Neural progenitor cell (in vitro differentiated cells): ENCODE data around the gene DBP. TPM values are rescaled to one million over a fixed set of nuclear protein-coding genes. Genes with fewer than 3 reads are reported as not detected.
A peak's percentile ranks its signal among the peaks of the same experiment; 100 is the strongest.

Source experiments
- DNase-seq: peaks from one replicate; pipeline ENCODE4 v3.0.0-alpha.2; 2016; ENCODE audit warnings: low spot score
- H2AFZ ChIP-seq: fragments of 200-600 bp; sonication (generic); replicated peaks from 2 replicates; pipeline ENCODE4 v1.6.1; 2016; ENCODE audit warnings: antibody characterized with exemption
- H3F3A ChIP-seq: fragments of 200-600 bp; sonication (generic); 2 replicates; pipeline ENCODE4 v1.6.1; 2016; ENCODE audit warnings: antibody characterized with exemption, low read depth
- H3K27ac ChIP-seq: fragments of 200-600 bp; sonication (generic); 2 replicates; pipeline ENCODE4 v1.5.1; 2016; ENCODE audit warnings: mild to moderate bottlenecking
- H3K27me3 ChIP-seq: fragments of 200-600 bp; sonication (generic); 2 replicates; pipeline ENCODE4 v1.6.1; 2016; ENCODE audit warnings: mild to moderate bottlenecking, moderate library complexity
- H3K36me3 ChIP-seq: fragments of 200-600 bp; sonication (generic); 2 replicates; pipeline ENCODE4 v1.5.1; 2016
- H3K4me1 ChIP-seq: fragments of 200-600 bp; sonication (generic); 2 replicates; pipeline ENCODE4 v1.6.1; 2016; ENCODE audit warnings: mixed run types
- H3K4me2 ChIP-seq: fragments of 200-600 bp; sonication (generic); 2 replicates; pipeline ENCODE4 v1.6.1; 2016
- H3K4me3 ChIP-seq: fragments of 200-600 bp; sonication (generic); 2 replicates; pipeline ENCODE4 v1.5.1; 2016
- H3K79me2 ChIP-seq: fragments of 200-600 bp; sonication (generic); 2 replicates; pipeline ENCODE4 v1.6.1; 2016; ENCODE audit warnings: low read depth
- H3K9ac ChIP-seq: fragments of 200-600 bp; sonication (generic); 2 replicates; pipeline ENCODE4 v1.6.1; 2016
- H3K9me3 ChIP-seq: fragments of 200-600 bp; sonication (generic); 2 replicates; pipeline ENCODE4 v1.5.1; 2016; ENCODE audit warnings: low read depth
- H4K20me1 ChIP-seq: fragments of 200-600 bp; sonication (generic); 2 replicates; pipeline ENCODE4 v1.6.1; 2016; ENCODE audit warnings: low read depth
- H3K27ac Mint-ChIP-seq: 3 replicates; pipeline ENCODE4 v1.8.0; 2021; ENCODE audit warnings: mixed read lengths
- H3K27me3 Mint-ChIP-seq: 2 replicates; pipeline ENCODE4 v1.8.0; 2022; ENCODE audit warnings: low read depth, mild to moderate bottlenecking, inconsistent platforms, moderate library complexity, mixed read lengths; ENCODE audit not compliant: insufficient read depth
- H3K36me3 Mint-ChIP-seq: 3 replicates; pipeline ENCODE4 v1.8.0; 2021; ENCODE audit warnings: mixed read lengths
- H3K4me1 Mint-ChIP-seq: 3 replicates; pipeline ENCODE4 v1.8.0; 2021; ENCODE audit warnings: mixed read lengths
- H3K4me3 Mint-ChIP-seq: 3 replicates; pipeline ENCODE4 v1.8.0; 2021; ENCODE audit warnings: mild to moderate bottlenecking, moderate library complexity, mixed read lengths
- H3K9me3 Mint-ChIP-seq: 3 replicates; pipeline ENCODE4 v1.8.0; 2020; ENCODE audit warnings: mixed read lengths
- CTCF ChIP-seq: fragments of 200-600 bp; sonication (generic); IDR thresholded peaks from 2 replicates; pipeline ENCODE4 v1.5.1; 2017; ENCODE audit warnings: antibody characterized with exemption, mild to moderate bottlenecking
- EZH2 ChIP-seq: fragments of 200-600 bp; sonication (generic); IDR thresholded peaks from 2 replicates; pipeline ENCODE4 v1.6.1; 2017; ENCODE audit warnings: antibody characterized with exemption, mild to moderate bottlenecking, moderate library complexity
- EZH2phosphoT487 ChIP-seq: fragments of 200-600 bp; sonication (generic); IDR thresholded peaks from 2 replicates; pipeline ENCODE4 v1.6.1; 2017; ENCODE audit warnings: antibody characterized with exemption
- total RNA-seq: library from RNA; depleted of rRNA; stranded (reverse); fragments of >200 nt; gene quantifications from 2 replicates; pipeline ENCODE4 v1.2.3, GENCODE V29; 2015; ENCODE audit warnings: low replicate concordance

The DBP gene
- total RNA-seq, 1 donor from 2014 or later = 7.4 TPM

GRCh38 chr19:48613852-48614435 lies 23.2 kb downstream of the DBP start:
- peak overlapping the region; percentile 91 for H3K27ac ChIP-seq

GRCh38 chr19:48613024-48613851 lies 23.9 kb downstream of the DBP start:
- H3K27ac ChIP-seq = no peak overlapping the region

More at GRCh38 chr19:48613852-48614435, 23.2 kb downstream of the DBP start:
- H3K4me1 ChIP-seq = peaks cover 41% of the 10 kb centered on the region
- H3K9me3 ChIP-seq = no peaks in the 10 kb centered on the region
- H3K79me2 ChIP-seq = peaks cover 33% of the 10 kb centered on the region
- Mint-ChIP-seq H3K27me3 (peaks cover 6% of the 10 kb centered on the region), H3K4me3 (peak overlapping the region; percentile 72), H3K4me1 (peaks cover 30% of the 10 kb centered on the region), H3K9me3 (no peaks in the 10 kb centered on the region), H3K36me3 (peaks cover 15% of the 10 kb centered on the region), H3K27ac (peak overlapping the region; percentile 95)
- no peaks in the 10 kb centered on the region for H3K27me3 ChIP-seq
- no peak for DNase-seq
- peak overlapping the region; percentile 76 for H3K4me2 ChIP-seq
- H2AFZ ChIP-seq = no peak overlapping the region
- no peak for TF ChIP-seq EZH2phosphoT487
- no peak for TF ChIP-seq EZH2
- no peak for TF ChIP-seq CTCF
- no peak overlapping the region for H3K4me3 ChIP-seq
- no peak overlapping the region for H3K9ac ChIP-seq
- no peaks in the 10 kb centered on the region for H3K36me3 ChIP-seq
- peaks cover 46% of the 10 kb centered on the region for H4K20me1 ChIP-seq
- H3F3A ChIP-seq = peaks cover 53% of the 10 kb centered on the region

GRCh38 chr19:48611872-48612271 lies 25.3 kb downstream of the DBP start:
- no peak overlapping the region for H2AFZ ChIP-seq
- H3F3A ChIP-seq = peaks cover 33% of the 10 kb centered on the region
- H3K27ac ChIP-seq = no peak overlapping the region
- Mint-ChIP-seq H3K27me3 (peaks cover 4% of the 10 kb centered on the region), H3K4me3 (no peak overlapping the region), H3K4me1 (peaks cover 16% of the 10 kb centered on the region), H3K9me3 (no peaks in the 10 kb centered on the region), H3K36me3 (peaks cover 8% of the 10 kb centered on the region), H3K27ac (peak overlapping the region; percentile 29)
- no peak overlapping the region for H3K4me2 ChIP-seq
- H3K4me1 ChIP-seq = peaks cover 30% of the 10 kb centered on the region
- TF ChIP-seq EZH2phosphoT487 = no peak
- no peak for TF ChIP-seq CTCF
- TF ChIP-seq EZH2 = no peak
- no peaks in the 10 kb centered on the region for H3K9me3 ChIP-seq
- H3K4me3 ChIP-seq = no peak overlapping the region
- peaks cover 27% of the 10 kb centered on the region for H4K20me1 ChIP-seq
- no peak overlapping the region for H3K9ac ChIP-seq
- H3K36me3 ChIP-seq = no peaks in the 10 kb centered on the region
- H3K27me3 ChIP-seq = no peaks in the 10 kb centered on the region
- no peak for DNase-seq
- peaks cover 12% of the 10 kb centered on the region for H3K79me2 ChIP-seq

More at GRCh38 chr19:48613024-48613851, 23.9 kb downstream of the DBP start:
- H3K27me3 Mint-ChIP-seq = peaks cover 4% of the 10 kb centered on the region
- no peaks in the 10 kb centered on the region for H3K9me3 Mint-ChIP-seq
- H3K4me2 ChIP-seq = no peak overlapping the region
- H3F3A ChIP-seq = peaks cover 47% of the 10 kb centered on the region
- H2AFZ ChIP-seq = no peak overlapping the region
- H3K36me3 ChIP-seq = no peaks in the 10 kb centered on the region
- TF ChIP-seq EZH2 (no peak), EZH2phosphoT487 (no peak), CTCF (no peak)
- no peaks in the 10 kb centered on the region for H3K27me3 ChIP-seq
- peaks cover 26% of the 10 kb centered on the region for H3K79me2 ChIP-seq
- no peak overlapping the region for H3K4me3 ChIP-seq
- peaks cover 25% of the 10 kb centered on the region for H3K4me1 Mint-ChIP-seq
- H3K27ac Mint-ChIP-seq = peak overlapping the region; percentile 95
- no peak for DNase-seq
- H4K20me1 ChIP-seq = peaks cover 41% of the 10 kb centered on the region
- no peaks in the 10 kb centered on the region for H3K9me3 ChIP-seq
- H3K4me3 Mint-ChIP-seq = peak overlapping the region; percentile 72
- peaks cover 41% of the 10 kb centered on the region for H3K4me1 ChIP-seq
- no peak overlapping the region for H3K9ac ChIP-seq
- H3K36me3 Mint-ChIP-seq = peaks cover 11% of the 10 kb centered on the region
